Skeletal muscle satellite cell (primary cell): ENCODE results near the gene ZNF586.
"Not testable (repeated sequence)": the region's sequence is repeated elsewhere in the genome, so short reads cannot be mapped to it uniquely, and the experiment has no call there.

ENCODE experiments used
- H3K27me3 ChIP-seq: 2 replicates; pipeline ENCODE4 v1.7.0; 2013; ENCODE audit warnings: low read length; ENCODE audit not compliant: control insufficient read depth, insufficient read depth
- H3K36me3 ChIP-seq: 2 replicates; pipeline ENCODE4 v1.7.0; 2013; ENCODE audit warnings: mild to moderate bottlenecking, control low read depth, low read length; ENCODE audit not compliant: insufficient read depth
- H3K4me1 ChIP-seq: 2 replicates; pipeline ENCODE4 v1.7.0; 2013; ENCODE audit warnings: low read length; ENCODE audit not compliant: control insufficient read depth, insufficient read depth
- H3K4me2 ChIP-seq: 2 replicates; pipeline ENCODE4 v1.7.0; 2013; ENCODE audit warnings: mild to moderate bottlenecking, low read length
- H3K4me3 ChIP-seq: 2 replicates; pipeline ENCODE4 v1.7.0; 2013; ENCODE audit warnings: low read length
- H3K9ac ChIP-seq: 2 replicates; pipeline ENCODE4 v1.7.0; 2013; ENCODE audit warnings: mild to moderate bottlenecking, low read depth, low read length, moderate library complexity
- H3K9me3 ChIP-seq: replicated peaks from 2 replicates; pipeline ENCODE4 v1.7.0; 2013; ENCODE audit warnings: mild to moderate bottlenecking, control low read depth, low read length

Gene ZNF586

GRCh38 chr19:57802269-57802668 lies 32.8 kb downstream of the ZNF586 start:
- H3K9ac ChIP-seq, result no peak overlapping the region
- H3K4me3 ChIP-seq, result no peak overlapping the region
- H3K27me3 ChIP-seq, result no peaks in the 10 kb centered on the region
- H3K4me2 ChIP-seq, result no peak overlapping the region
- H3K36me3 ChIP-seq, result peaks cover 5% of the 10 kb centered on the region
- peaks cover 18% of the 10 kb centered on the region for H3K4me1 ChIP-seq
- H3K9me3 ChIP-seq, result no peaks in the 10 kb centered on the region

GRCh38 chr19:57803265-57803593 lies 33.8 kb downstream of the ZNF586 start:
- Histone ChIP-seq H3K27me3 (no peaks in the 10 kb centered on the region), H3K36me3 (peaks cover 14% of the 10 kb centered on the region), H3K4me3 (peak overlapping the region; percentile 75), H3K9me3 (no peaks in the 10 kb centered on the region), H3K4me1 (peaks cover 18% of the 10 kb centered on the region), H3K4me2 (peak overlapping the region; percentile 84), H3K9ac (peak overlapping the region; percentile 80)

GRCh38 chr19:57803594-57804325 lies 34.3 kb downstream of the ZNF586 start:
- peak overlapping the region; percentile 75 for H3K4me3 ChIP-seq
- H3K4me2 ChIP-seq, result peak overlapping the region; percentile 84
- peaks cover 18% of the 10 kb centered on the region for H3K36me3 ChIP-seq
- peak overlapping the region; percentile 80 for H3K9ac ChIP-seq
- H3K27me3 ChIP-seq, result no peaks in the 10 kb centered on the region
- H3K4me1 ChIP-seq, result peaks cover 18% of the 10 kb centered on the region
- no peaks in the 10 kb centered on the region for H3K9me3 ChIP-seq

- no peak overlapping the region for H3K9ac ChIP-seq
- H3K9me3 ChIP-seq, result no peaks in the 10 kb centered on the region
- no peak overlapping the region for H3K4me3 ChIP-seq
- peaks cover 27% of the 10 kb centered on the region for H3K36me3 ChIP-seq
- no peaks in the 10 kb centered on the region for H3K27me3 ChIP-seq
- no peak overlapping the region for H3K4me2 ChIP-seq
- peaks cover 11% of the 10 kb centered on the region for H3K4me1 ChIP-seq
These were observed 38.1 kb downstream of the ZNF586 start for GRCh38 chr19:57807541-57807940.

DNA sequence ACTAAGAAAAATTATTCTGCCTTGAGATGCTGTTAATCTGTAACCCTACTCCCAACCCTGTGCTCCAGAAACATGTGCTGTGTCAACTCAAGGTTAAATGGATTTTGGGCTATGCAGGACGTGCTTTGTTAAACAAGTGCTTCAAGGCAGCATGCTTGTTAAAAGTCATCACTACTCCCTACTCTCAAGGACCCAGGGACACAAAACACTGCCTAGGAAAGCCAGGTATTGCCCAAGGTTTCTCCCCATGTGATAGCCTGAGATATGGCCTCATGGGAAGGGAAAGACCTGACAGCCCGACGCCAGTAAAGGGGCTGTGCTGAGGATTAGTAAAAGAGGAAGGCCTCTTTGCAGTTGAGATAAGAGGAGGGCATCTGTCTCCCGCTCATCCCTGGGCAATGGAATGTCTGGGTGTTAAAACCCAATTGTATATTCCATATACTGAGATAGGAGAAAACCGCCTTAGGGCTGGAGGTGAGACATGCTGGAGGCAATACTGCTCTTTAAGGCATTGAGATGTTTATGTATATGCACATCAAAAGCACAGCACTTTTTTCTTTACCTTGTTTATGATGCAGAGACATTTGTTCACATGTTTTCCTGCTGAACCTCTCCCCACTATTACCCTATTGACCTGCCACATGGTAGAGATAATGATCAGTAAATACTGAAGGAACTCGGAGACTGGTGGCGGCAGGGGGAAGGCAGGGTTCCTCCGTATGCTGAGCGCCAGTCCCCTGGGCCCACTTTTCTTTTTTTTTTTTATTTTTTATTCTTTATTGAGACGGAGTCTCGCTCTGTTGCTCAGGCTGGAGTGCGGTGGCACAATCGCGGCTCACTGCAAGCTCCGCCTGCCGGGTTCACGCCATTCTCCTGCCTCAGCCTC lies 41.2 kb downstream of the ZNF586 start:
- H3K4me1 ChIP-seq, H3K4me2 ChIP-seq: not testable (repeated sequence)

DNA sequence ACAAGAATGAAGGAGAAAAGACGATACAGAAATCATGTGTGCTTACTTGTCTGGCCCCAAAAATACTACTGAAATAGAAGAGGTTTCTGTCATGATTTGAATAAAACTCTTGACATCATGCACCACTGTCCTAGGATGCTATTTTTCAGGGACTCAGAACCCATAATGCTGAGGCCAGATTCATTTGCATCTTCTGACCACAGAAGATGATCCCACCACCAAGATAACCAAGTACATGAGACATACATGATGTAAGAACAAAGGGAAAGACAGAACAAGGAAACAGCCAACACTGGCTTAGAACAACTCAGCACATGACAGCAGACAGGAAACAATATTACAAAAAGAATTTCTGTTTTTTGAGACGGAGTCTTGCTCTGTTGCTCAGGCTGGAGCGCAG lies 42.8 kb downstream of the ZNF586 start:
- H3K27me3 ChIP-seq, result no peaks in the 10 kb centered on the region
- H3K36me3 ChIP-seq, result peaks cover 26% of the 10 kb centered on the region
- H3K9me3 ChIP-seq, result no peaks in the 10 kb centered on the region
- no peak overlapping the region for H3K9ac ChIP-seq
- no peak overlapping the region for H3K4me3 ChIP-seq
- H3K4me2 ChIP-seq, result no peak overlapping the region
- peaks cover 6% of the 10 kb centered on the region for H3K4me1 ChIP-seq

More for the DNA sequence above, 41.2 kb downstream of the ZNF586 start:
- peaks cover 28% of the 10 kb centered on the region for H3K36me3 ChIP-seq
- H3K27me3 ChIP-seq, H3K9ac ChIP-seq, H3K9me3 ChIP-seq, H3K4me3 ChIP-seq: not testable (repeated sequence)

DNA sequence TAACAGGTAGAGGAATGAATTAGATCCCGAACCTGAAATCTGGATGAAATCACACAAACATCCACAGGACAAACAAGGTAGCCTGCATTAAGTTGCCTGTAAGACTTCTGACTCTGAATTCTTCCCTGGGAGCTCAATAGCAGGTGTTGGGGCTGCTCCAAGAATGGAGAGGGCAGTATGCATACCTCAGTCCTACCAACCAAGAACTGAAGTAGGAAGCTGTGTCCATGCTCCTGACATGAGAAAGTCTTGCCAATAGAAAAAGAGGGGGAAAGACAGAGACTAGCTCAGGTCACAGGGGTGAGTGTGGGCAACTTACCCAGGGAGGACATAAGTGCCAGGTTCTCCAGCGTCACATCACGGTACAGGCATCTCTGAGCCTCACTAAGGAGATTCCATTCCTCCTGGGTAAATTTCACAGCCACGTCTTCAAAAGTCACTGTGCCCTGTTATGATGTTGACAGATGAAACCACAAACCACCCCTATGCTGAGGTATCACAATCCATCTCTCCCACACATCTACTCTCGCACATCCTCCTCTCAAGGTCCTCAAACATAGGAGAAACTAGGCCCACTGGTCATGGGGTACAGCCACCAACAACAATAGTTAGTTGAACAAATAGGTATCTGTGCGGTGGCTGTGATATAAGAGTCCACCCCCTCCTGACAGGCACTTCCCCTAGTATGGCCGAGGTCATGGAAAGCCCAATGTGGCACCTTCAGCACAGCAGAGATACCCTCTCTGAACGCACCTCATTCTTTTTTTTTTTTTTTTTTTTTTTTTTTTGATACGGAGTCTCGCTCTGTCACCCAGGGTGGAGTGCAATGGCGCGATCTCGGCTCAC lies 43.7 kb downstream of the ZNF586 start:
- not testable (repeated sequence) for H3K4me3 ChIP-seq, H3K27me3 ChIP-seq, H3K9ac ChIP-seq, H3K9me3 ChIP-seq, H3K4me1 ChIP-seq
- H3K36me3 ChIP-seq, result peaks cover 18% of the 10 kb centered on the region
- H3K4me2 ChIP-seq, result peak overlapping the region; percentile 84

DNA sequence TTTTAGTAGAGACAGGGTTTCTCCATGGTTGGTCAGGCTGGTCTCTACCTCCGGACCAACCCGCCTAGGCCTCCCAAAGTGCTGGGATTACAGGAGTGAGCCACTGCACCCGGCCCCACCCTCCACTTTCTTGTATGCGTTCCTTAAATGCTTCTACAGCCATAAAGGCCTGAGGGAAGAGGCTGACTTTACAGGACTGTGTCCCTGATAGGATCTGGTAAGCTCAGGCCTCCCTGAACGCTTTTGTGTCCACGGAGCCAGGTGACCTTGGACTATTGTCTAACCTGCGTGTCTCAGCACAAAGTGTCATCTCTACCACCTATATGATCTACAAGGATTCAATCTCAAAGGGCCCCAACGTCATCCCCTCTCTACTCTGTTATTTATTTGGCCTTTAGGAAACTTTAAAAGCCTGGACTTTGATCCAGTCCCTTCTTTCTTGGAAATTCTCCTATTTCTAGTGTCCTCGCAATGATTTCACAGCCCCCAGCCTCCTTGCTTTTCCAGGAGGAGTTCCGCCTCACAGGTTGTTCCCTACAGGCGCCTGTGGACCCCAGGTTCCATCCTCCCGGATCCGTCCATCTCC lies 44.5 kb downstream of the ZNF586 start:
- Histone ChIP-seq H3K4me1 (peaks cover 6% of the 10 kb centered on the region), H3K9ac (peak overlapping the region; percentile 84), H3K36me3 (peaks cover 14% of the 10 kb centered on the region), H3K27me3 (no peaks in the 10 kb centered on the region), H3K4me2 (peak overlapping the region; percentile 84), H3K4me3 (peak overlapping the region; percentile 89), H3K9me3 (no peaks in the 10 kb centered on the region)

- Histone ChIP-seq H3K4me1 (peaks cover 6% of the 10 kb centered on the region), H3K36me3 (peaks cover 7% of the 10 kb centered on the region), H3K27me3 (no peaks in the 10 kb centered on the region), H3K9ac (peak within 1 kb of the TSS; percentile 84), H3K9me3 (no peaks in the 10 kb centered on the region), H3K4me2 (peak within 1 kb of the TSS; percentile 84), H3K4me3 (peak within 1 kb of the TSS; percentile 89)
These were observed 45.2 kb downstream of the ZNF586 start, which contains the start of gene ZNF552 for GRCh38 chr19:57814505-57815246. Gene ZNF552, minus strand, starts transcription at chr19:57814913. Its CDS starts 170 bp downstream, at chr19:57814743.

GRCh38 chr19:57815247-57816075 lies 46.0 kb downstream of the ZNF586 start:
- Histone ChIP-seq H3K36me3 (peaks cover 5% of the 10 kb centered on the region), H3K4me2 (peak overlapping the region; percentile 84), H3K9ac (peak overlapping the region; percentile 20), H3K4me1 (peaks cover 7% of the 10 kb centered on the region), H3K4me3 (peak overlapping the region; percentile 89), H3K9me3 (no peaks in the 10 kb centered on the region), H3K27me3 (no peaks in the 10 kb centered on the region)
